H1 (cell line): ENCODE data around the gene SLC25A39. TPM values are rescaled to one million over a fixed set of nuclear protein-coding genes. Genes with fewer than 3 reads are reported as not detected.

Experiments used
- CTCF ChIA-PET: fragments of 300-600 bp; sonication (Branson Sonifier 250); formaldehyde crosslinking; loops from one replicate; lab custom pipeline; 2021; ENCODE audit not compliant: partially characterized antibody; lab: Charles Lee
- POLR2A ChIA-PET: fragments of 300-600 bp; sonication (Branson Sonifier 250); formaldehyde crosslinking; loops from one replicate; lab custom pipeline; 2021; ENCODE audit warnings: inconsistent platforms; ENCODE audit not compliant: partially characterized antibody; lab: Charles Lee
- DNase-seq, 2 experiments: peaks; one replicate each; pipeline versions ENCODE4 v3.0.0 to v3.0.0-alpha.2; 2010 to 2022; ENCODE audit warnings: low spot score in 2 of 2, low read depth in 1 of 2, mixed read lengths in 1 of 2
- FAIRE-seq: peaks from 2 replicates; lab custom pipeline; 2011; peaks lifted over from hg19 to GRCh38; lab: Jason Lieb, UNC
- H2AFZ ChIP-seq: 2 replicates; pipeline ENCODE4 v1.8.1; 2012; ENCODE audit warnings: low read length, inconsistent platforms
- H2AK5ac ChIP-seq: 2 replicates; pipeline ENCODE4 v1.6.1; 2013; ENCODE audit warnings: low read depth, low read length
- H2BK120ac ChIP-seq: replicated peaks from 2 replicates; pipeline ENCODE3; 2013; ENCODE audit warnings: low read depth, low read length, inconsistent platforms
- H2BK12ac ChIP-seq: 2 replicates; pipeline ENCODE4 v1.6.1; 2013; ENCODE audit warnings: low read depth, low read length
- H2BK15ac ChIP-seq: 2 replicates; pipeline ENCODE4 v1.6.1; 2013; ENCODE audit warnings: low read length
- H2BK20ac ChIP-seq: 2 replicates; pipeline ENCODE4 v1.6.1; 2013; ENCODE audit warnings: low read length
- H2BK5ac ChIP-seq: 2 replicates; pipeline ENCODE4 v1.6.1; 2013; ENCODE audit warnings: low read depth, low read length
- H3K14ac ChIP-seq: 2 replicates; pipeline ENCODE4 v1.6.1; 2013; ENCODE audit warnings: inconsistent platforms; ENCODE audit not compliant: insufficient read length
- H3K18ac ChIP-seq: 2 replicates; pipeline ENCODE4 v1.6.1; 2013; ENCODE audit warnings: low read length; ENCODE audit errors: extremely low read depth
- H3K23ac ChIP-seq: 2 replicates; pipeline ENCODE4 v1.6.1; 2013; ENCODE audit warnings: inconsistent platforms; ENCODE audit not compliant: insufficient read length
- H3K23me2 ChIP-seq: 2 replicates; pipeline ENCODE4 v1.6.1; 2013; ENCODE audit warnings: low read depth, low read length
- H3K27ac ChIP-seq: 2 replicates; pipeline ENCODE4 v1.6.1; 2011; ENCODE audit warnings: low read depth, low read length, inconsistent platforms
- H3K27me3 ChIP-seq, 4 experiments: replicated peaks in 1 of 4; 1 replicate in 1 of 4; 2 replicates in 3 of 4; pipeline versions ENCODE4 v1.6.1 to v1.8.1; 2011 to 2013; ENCODE audit warnings: low read length in 3 of 4, mild to moderate bottlenecking in 3 of 4, inconsistent platforms in 2 of 4, mixed read lengths in 2 of 4, moderate library complexity in 1 of 4; ENCODE audit not compliant: control insufficient read depth in 3 of 4, insufficient read depth in 3 of 4; ENCODE audit errors: extremely low read depth in 1 of 4
- H3K36me3 ChIP-seq, 4 experiments: 2 replicates each; pipeline versions ENCODE4 v1.6.1 to v1.8.1; 2011 to 2013; ENCODE audit warnings: mild to moderate bottlenecking in 4 of 4, low read length in 3 of 4, moderate library complexity in 2 of 4, control low read depth in 1 of 4, inconsistent platforms in 1 of 4; ENCODE audit not compliant: insufficient read depth in 4 of 4, control insufficient read depth in 2 of 4
- H3K4ac ChIP-seq: replicated peaks from 2 replicates; pipeline ENCODE3; 2013; ENCODE audit warnings: low read length, low read depth, mixed read lengths, inconsistent platforms; ENCODE audit not compliant: insufficient read length
- H3K4me1 ChIP-seq, 4 experiments: replicated peaks in 1 of 4; 1 replicate in 1 of 4; 2 replicates in 3 of 4; pipeline versions ENCODE4 v1.6.1 to v1.8.1; 2011 to 2013; ENCODE audit warnings: low read length in 3 of 4, inconsistent platforms in 2 of 4, mixed read lengths in 1 of 4; ENCODE audit not compliant: insufficient read depth in 4 of 4, control insufficient read depth in 3 of 4
- H3K4me2 ChIP-seq, 2 experiments: 2 replicates each; pipeline versions ENCODE4 v1.6.1 to v1.8.1; 2011 to 2013; ENCODE audit warnings: low read depth in 2 of 2, low read length in 2 of 2, control low read depth in 1 of 2, inconsistent platforms in 1 of 2, mild to moderate bottlenecking in 1 of 2; ENCODE audit not compliant: insufficient read depth in 1 of 2
- H3K4me3 ChIP-seq, 4 experiments: fragments of 200-600, 300-600 bp in 1 of 4; sonication (generic), shearing (Covaris generic), sonication (Bioruptor Twin) in 1 of 4; 2 replicates each; pipeline versions ENCODE4 v1.5.1 to v1.8.1; 2011 to 2016; ENCODE audit warnings: low read length in 4 of 4, low read depth in 3 of 4, control low read depth in 2 of 4, inconsistent platforms in 2 of 4, mild to moderate bottlenecking in 2 of 4, mixed read lengths in 1 of 4, moderate library complexity in 1 of 4; ENCODE audit not compliant: insufficient read depth in 2 of 4; ENCODE audit errors: extremely low read depth in 1 of 4
- H3K56ac ChIP-seq: replicated peaks from 2 replicates; pipeline ENCODE3; 2013; ENCODE audit warnings: low read depth, mild to moderate bottlenecking, mixed read lengths, low read length, inconsistent platforms; ENCODE audit not compliant: insufficient read length
- H3K79me1 ChIP-seq: 2 replicates; pipeline ENCODE4 v1.6.1; 2013; ENCODE audit warnings: low read depth, low read length, control low read depth
- H3K79me2 ChIP-seq, 2 experiments: 2 replicates each; pipeline versions ENCODE4 v1.6.1 to v1.8.1; 2012 to 2013; ENCODE audit warnings: low read length in 2 of 2, mild to moderate bottlenecking in 2 of 2, inconsistent platforms in 1 of 2; ENCODE audit not compliant: insufficient read depth in 2 of 2, control insufficient read depth in 1 of 2
- H3K9ac ChIP-seq, 4 experiments: replicated peaks in 1 of 4; 1 replicate in 1 of 4; 2 replicates in 3 of 4; pipeline versions ENCODE4 v1.6.1 to v1.8.1; 2011 to 2013; ENCODE audit warnings: low read depth in 3 of 4, low read length in 3 of 4, control low read depth in 2 of 4, mild to moderate bottlenecking in 2 of 4, moderate library complexity in 2 of 4, inconsistent platforms in 1 of 4; ENCODE audit errors: extremely low read depth in 1 of 4
- H3K9me3 ChIP-seq, 2 experiments: 2 replicates each; pipeline versions ENCODE4 v1.6.1 to v1.8.1; 2012 to 2013; ENCODE audit warnings: mild to moderate bottlenecking in 2 of 2, moderate library complexity in 2 of 2, control low read depth in 1 of 2, inconsistent platforms in 1 of 2, low read depth in 1 of 2, low read length in 1 of 2, mixed read lengths in 1 of 2; ENCODE audit not compliant: insufficient read depth in 2 of 2
- H4K20me1 ChIP-seq, 2 experiments: replicated peaks in 1 of 2; 2 replicates each; pipeline versions ENCODE3 to v1.8.1; 2011 to 2013; ENCODE audit warnings: inconsistent platforms in 2 of 2, low read length in 2 of 2, mild to moderate bottlenecking in 1 of 2; ENCODE audit not compliant: insufficient read depth in 2 of 2, control insufficient read depth in 1 of 2
- H4K5ac ChIP-seq: 2 replicates; pipeline ENCODE4 v1.6.1; 2013; ENCODE audit warnings: low read length, low read depth, mixed read lengths, inconsistent platforms; ENCODE audit not compliant: insufficient read length
- H4K8ac ChIP-seq: 2 replicates; pipeline ENCODE4 v1.8.0; 2013; ENCODE audit warnings: mild to moderate bottlenecking, moderate library complexity, low read length, inconsistent platforms; ENCODE audit not compliant: insufficient read depth; ENCODE audit errors: extremely low read depth
- H4K91ac ChIP-seq: replicated peaks from 2 replicates; pipeline ENCODE3; 2013; ENCODE audit warnings: low read length, mixed read lengths, inconsistent platforms; ENCODE audit not compliant: insufficient read length
- BRCA1 ChIP-seq: IDR thresholded peaks from 2 replicates; pipeline ENCODE4 v1.6.1; 2012; ENCODE audit warnings: low read depth, low read length, improper control_type of control experiment
- CHD1 ChIP-seq: IDR thresholded peaks from 2 replicates; pipeline ENCODE4 v1.6.1; 2012; ENCODE audit warnings: low read depth, low read length, improper control_type of control experiment
- GTF2F1 ChIP-seq: IDR thresholded peaks from 2 replicates; pipeline ENCODE4 v1.6.1; 2012; ENCODE audit warnings: low read depth, low read length, improper control_type of control experiment, borderline replicate concordance
- HDAC6 ChIP-seq: IDR thresholded peaks from one replicate; pipeline ENCODE4 v1.7.1; 2012; ENCODE audit warnings: low read depth, mild to moderate bottlenecking, inconsistent platforms, low read length, moderate library complexity
- JUN ChIP-seq: IDR thresholded peaks from 2 replicates; pipeline ENCODE4 v1.6.1; 2011; ENCODE audit warnings: low read depth, mild to moderate bottlenecking, improper control_type of control experiment, low read length
- MAFK ChIP-seq: IDR thresholded peaks from 2 replicates; pipeline ENCODE4 v1.6.1; 2012; ENCODE audit warnings: low read depth, mild to moderate bottlenecking, improper control_type of control experiment, low read length
- NRF1 ChIP-seq: IDR thresholded peaks from 2 replicates; pipeline ENCODE4 v1.6.1; 2011; ENCODE audit warnings: mild to moderate bottlenecking, low read depth, low read length, improper control_type of control experiment
- RNF2 ChIP-seq: fragments of 200-900, 300-1000 bp; sonication (generic); IDR thresholded peaks from 2 replicates; pipeline ENCODE4 v1.7.1; 2016; ENCODE audit warnings: borderline replicate concordance, low read depth, mild to moderate bottlenecking, antibody characterized with exemption, low read length; ENCODE audit not compliant: poor library complexity, severe bottlenecking; ENCODE audit errors: missing control alignments
- SRF ChIP-seq: IDR thresholded peaks from 2 replicates; pipeline ENCODE4 v1.6.1; 2011; ENCODE audit warnings: mild to moderate bottlenecking, low read depth, low read length, moderate library complexity
- WGBS, 2 experiments: shearing (Covaris generic) in 1 of 2; methylation state at CpG; one replicate each; pipeline versions ENCODE4 v1.1.6 to v1.1.7; 2013 to 2015; ENCODE audit warnings: low lambda C conversion rate in 2 of 2, mixed read lengths in 2 of 2, inconsistent platforms in 1 of 2, low coverage in 1 of 2, missing lambda C conversion rate in 1 of 2; ENCODE audit not compliant: insufficient replicate concordance in 2 of 2, insufficient coverage in 1 of 2, insufficient read length in 1 of 2; ENCODE audit errors: extremely low coverage in 1 of 2, missing lambda C conversion rate in 1 of 2; 5-methylcytosine and 5-hydroxymethylcytosine counted together
- polyA plus RNA-seq, 7 experiments: library from polyadenylated mRNA; depleted of rRNA in 3 of 7; stranded (reverse) in 5 of 7; unstranded in 2 of 7; fragments of >200 nt in 5 of 7; fragments of 200-250 nt in 2 of 7; gene quantifications; 1 replicate in 5 of 7; 2 replicates in 1 of 7; 4 replicates in 1 of 7; pipeline versions ENCODE4 v1.2.1 to v1.2.3, GENCODE V29; 2011 to 2013; ENCODE audit warnings: missing spikeins in 2 of 7, mixed read lengths in 2 of 7
- total RNA-seq: library from RNA; stranded (reverse); fragmentation: NEBNext Ultra II Directional; extraction: Animal tissue kit (Norgen Biotek cat#: 25700); gene quantifications from 2 replicates; pipeline ENCODE4 v1.2.1, GENCODE V29; 2021
- TF ChIP-seq, protein P1 (sequence below), 3 experiments: IDR thresholded peaks; 1 replicate in 2 of 3; 2 replicates in 1 of 3; pipeline versions ENCODE4 v1.5.1 to v1.6.1; 2011; ENCODE audit warnings: low read length in 3 of 3, mild to moderate bottlenecking in 3 of 3, inconsistent platforms in 2 of 3, low read depth in 1 of 3, moderate library complexity in 1 of 3; ENCODE audit not compliant: insufficient read depth in 1 of 3; ENCODE audit errors: control extremely low read depth in 1 of 3

The SLC25A39 gene
- total and polyA plus RNA-seq, 2 of the 8 experiments (the other 6 are each of a cell fraction or from before 2014, with no cell fraction given) = 200 to 291 TPM

DNA sequence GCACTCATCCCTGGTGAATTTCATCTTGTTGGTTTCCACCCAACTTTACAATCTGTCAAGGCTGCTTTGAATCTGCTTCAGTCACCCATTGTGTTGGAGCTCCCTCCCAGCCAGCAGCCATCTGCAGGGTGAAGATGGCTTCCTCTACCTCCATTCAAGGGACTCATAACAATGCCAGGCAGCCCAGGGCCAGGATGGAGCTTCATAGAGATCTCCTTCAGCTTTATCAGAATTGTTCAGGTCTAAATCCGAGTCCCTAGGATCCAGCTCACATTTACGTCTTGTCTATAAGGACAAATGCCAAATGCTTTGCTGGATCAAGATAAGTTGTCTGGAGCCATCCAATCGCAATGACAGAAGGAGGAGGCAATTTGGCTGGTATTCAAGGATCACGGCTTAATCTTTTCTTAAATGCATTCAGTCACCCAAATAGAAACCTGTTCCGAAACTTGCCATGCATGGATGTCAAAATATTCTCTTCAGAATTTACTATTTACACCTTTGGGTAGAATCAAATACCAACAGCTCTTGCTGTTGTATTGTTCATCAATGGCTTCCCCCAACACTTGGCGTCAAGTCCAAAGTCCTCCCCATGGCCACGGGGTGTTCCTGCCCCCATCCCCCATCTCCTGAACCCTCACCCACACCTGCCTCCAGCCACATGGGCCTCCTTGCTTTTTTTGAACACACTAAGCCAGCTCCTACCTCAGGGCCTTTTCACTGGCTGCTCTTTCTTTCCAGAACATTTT is 42.8 kb upstream of the SLC25A39 start:
- Histone ChIP-seq H3K4me1 (peaks cover 0 to 4% (median under 1%) of the 10 kb centered on the region in 4 experiments; a peak in 3 of 7 replicates), H4K20me1 (no peaks in the 10 kb centered on the region), H3K79me2 (no peaks in the 10 kb centered on the region), H3K79me1 (no peaks in the 10 kb centered on the region), H2BK120ac (no peak overlapping the region), H2AFZ (no peak overlapping the region), H3K4ac (no peak overlapping the region), H2BK12ac (no peak overlapping the region), H3K23me2 (peaks cover 2% of the 10 kb centered on the region; the same call in 1 of the 2 replicates), H3K36me3 (no peaks in the 10 kb centered on the region), H4K91ac (no peak overlapping the region), H3K9me3 (no peaks in the 10 kb centered on the region), H2BK15ac (no peak overlapping the region), H3K4me2 (no peak overlapping the region), H4K8ac (no peak overlapping the region; the same call in 1 of the 2 replicates), H2BK5ac (no peak overlapping the region), H3K27me3 (no peaks in the 10 kb centered on the region), H4K5ac (no peak overlapping the region), H3K18ac (no peak overlapping the region), H3K23ac (no peak overlapping the region), H3K27ac (no peak overlapping the region), H3K56ac (no peak overlapping the region), H2AK5ac (no peak overlapping the region), H3K4me3 (no peak overlapping the region), H3K9ac (no peak overlapping the region), H2BK20ac (no peak overlapping the region), H3K14ac (no peak overlapping the region)
- 91% methylated on average over 7 of the region's 7 CpGs; no CpG with 5 or more reads in 1 of the 2 experiments for WGBS, 2 experiments
- FAIRE-seq (no peak), DNase-seq (no peak)
- POLR2A ChIA-PET = interaction anchor here (1.3 kb wide), 1 partner anchor 191 kb away, joined by 3 read pairs; no protein-coding TSS in a partner anchor
- CTCF ChIA-PET = interaction anchor here (1.2 to 13.8 kb wide), 7 partner anchors 8 to 156 kb away, joined by 3 to 177 read pairs (median 8); partner anchors contain the start of gene FAM171A2
- no peak for TF ChIP-seq BRCA1
- no peak for TF ChIP-seq SRF
- no peak for TF ChIP-seq MAFK
- TF ChIP-seq NRF1 = no peak
- no peak for TF ChIP-seq JUN
- TF ChIP-seq GTF2F1 = no peak
- TF ChIP-seq RNF2 = no peak
- no peak for TF ChIP-seq CHD1
- TF ChIP-seq, protein P1, sequence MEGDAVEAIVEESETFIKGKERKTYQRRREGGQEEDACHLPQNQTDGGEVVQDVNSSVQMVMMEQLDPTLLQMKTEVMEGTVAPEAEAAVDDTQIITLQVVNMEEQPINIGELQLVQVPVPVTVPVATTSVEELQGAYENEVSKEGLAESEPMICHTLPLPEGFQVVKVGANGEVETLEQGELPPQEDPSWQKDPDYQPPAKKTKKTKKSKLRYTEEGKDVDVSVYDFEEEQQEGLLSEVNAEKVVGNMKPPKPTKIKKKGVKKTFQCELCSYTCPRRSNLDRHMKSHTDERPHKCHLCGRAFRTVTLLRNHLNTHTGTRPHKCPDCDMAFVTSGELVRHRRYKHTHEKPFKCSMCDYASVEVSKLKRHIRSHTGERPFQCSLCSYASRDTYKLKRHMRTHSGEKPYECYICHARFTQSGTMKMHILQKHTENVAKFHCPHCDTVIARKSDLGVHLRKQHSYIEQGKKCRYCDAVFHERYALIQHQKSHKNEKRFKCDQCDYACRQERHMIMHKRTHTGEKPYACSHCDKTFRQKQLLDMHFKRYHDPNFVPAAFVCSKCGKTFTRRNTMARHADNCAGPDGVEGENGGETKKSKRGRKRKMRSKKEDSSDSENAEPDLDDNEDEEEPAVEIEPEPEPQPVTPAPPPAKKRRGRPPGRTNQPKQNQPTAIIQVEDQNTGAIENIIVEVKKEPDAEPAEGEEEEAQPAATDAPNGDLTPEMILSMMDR (IDR thresholded peaks at IDR 0.05; ENCODE audit: control extremely low read depth in 1 of 3, insufficient read depth in 1 of 3, low read depth in 1 of 3, low read length in 3 of 3) = no peak
- TF ChIP-seq HDAC6 = no peak
